Stimulated activated naive CD4-positive, alpha-beta T cell treated with Interleukin-2 at 50 U/mL for 16 hours (primary cell): Measurements from ENCODE around the gene DAB2IP.

Experiments used
- DNase-seq: peaks from one replicate; lab custom pipeline; 2025; lab: John Stamatoyannopoulos, UW

The DAB2IP gene

GRCh38 chr9:121703014-121703734, 51.7 kb downstream of the DAB2IP start:
- no peak for DNase-seq

DNA sequence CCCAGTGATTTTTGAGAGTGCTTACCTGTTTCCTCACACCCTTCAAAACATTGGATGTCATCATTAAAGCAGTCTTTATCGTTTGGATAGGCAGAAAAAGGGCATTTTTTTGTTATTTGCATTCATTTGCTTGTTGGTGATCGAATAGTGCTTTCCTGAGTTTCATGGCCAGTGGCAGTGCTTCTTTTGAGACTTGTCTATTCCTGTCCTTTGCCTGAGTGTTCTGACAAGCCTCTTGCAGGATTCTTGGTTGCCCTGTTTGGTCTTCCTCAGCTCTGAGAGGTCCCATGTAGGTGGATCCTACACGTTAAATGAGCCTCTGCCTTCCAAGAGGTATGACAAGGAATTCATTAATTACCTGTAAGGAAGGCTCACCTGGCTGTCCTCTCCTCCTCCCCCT, 52.8 kb downstream of the DAB2IP start:
- no peak for DNase-seq

DNA sequence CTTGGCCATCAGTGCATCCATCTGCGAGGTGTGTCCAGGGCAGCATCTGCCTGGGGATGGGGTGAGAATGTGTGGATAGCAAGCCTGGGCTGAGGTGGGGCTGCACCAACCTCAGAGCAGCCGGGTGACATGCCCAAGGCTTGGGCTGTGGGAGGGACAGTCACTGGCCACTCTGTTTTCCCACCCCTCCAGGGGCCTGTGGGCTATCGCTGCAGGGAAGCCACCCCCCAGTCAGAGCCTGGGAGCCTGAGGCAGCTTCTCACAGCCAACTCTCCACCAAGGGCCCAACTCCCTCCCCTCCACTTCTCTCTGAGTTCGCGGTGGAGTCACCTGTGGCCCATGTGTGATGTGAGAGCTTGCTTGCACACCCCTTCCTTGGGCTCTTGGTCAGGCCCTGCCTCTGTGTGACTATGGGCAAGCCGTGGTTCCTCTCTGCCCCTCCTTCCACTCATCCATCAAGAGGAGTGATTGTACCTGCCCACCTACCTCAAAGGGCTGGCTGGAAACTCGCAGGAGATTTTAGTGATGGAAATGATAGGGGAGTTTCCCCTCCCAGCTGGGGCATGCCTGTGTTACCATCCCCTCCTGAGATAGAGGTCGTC, 54.8 kb downstream of the DAB2IP start:
- no peak for DNase-seq

DNA sequence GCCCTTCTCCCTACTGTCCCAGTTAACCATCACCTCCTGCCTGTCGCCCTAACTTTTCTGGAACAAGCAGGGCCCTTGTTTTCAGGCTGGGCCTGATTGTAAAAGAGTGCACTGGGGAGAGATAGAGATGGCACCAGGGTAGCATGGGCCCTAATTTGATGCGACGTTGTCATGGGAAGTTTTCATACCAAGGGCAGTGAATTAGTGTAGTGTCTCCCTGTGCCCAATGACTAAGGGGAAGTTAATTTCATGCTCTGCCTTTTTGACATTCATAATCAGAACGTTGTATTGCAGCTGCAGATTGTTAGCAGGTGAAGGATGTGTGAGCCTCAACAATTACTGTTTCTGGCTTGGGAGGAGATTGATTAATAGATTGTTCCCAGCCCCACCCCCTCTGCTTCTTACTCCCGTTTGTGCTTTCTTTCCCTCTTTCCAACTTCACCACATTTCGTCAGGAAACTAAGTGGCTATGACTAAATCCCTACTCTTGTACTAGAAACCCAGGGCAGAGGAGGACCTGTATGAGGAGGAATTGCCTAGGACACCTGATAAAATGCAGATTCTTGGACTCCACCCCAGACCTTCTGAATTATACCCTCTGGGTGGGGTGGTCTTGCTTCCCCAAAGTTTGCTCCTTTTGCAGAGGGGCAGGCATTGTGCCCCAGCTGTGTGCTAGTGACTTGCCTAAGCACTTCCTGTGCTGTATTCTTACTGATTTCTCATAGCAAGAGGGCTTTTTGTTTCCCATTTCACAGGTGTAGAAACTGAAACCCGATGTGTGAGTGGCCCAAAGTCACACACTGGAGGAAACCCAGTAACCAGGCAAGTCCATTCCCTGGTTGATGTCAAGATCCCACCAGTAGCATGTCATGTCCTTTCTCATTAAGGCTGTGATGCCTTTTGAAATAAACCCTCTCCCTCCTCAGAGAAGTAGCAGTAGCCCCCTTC, 56.3 kb downstream of the DAB2IP start:
- no peak for DNase-seq

- no peak for DNase-seq
These were observed 57.5 kb downstream of the DAB2IP start for GRCh38 chr9:121708768-121709488.

DNA sequence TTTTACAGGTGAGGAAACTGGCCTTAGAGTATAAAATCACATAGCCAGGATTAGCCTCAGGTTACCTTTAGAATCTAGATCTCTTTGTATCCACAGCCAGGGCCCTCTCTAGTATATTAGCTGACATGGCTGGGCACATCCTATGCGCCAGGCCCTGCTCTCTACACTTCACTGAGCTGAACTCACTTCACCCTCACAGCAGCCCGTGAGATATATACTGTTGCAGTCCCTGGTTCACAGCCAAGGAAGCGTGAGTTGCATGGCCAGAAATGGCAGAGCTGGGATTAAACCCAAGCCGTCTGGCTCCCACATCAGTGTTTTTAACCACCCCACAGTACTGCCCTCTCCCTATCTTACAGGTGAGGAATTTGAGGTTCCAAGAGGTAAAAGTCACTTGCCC, 58.4 kb downstream of the DAB2IP start:
- DNase-seq = no peak

DNA sequence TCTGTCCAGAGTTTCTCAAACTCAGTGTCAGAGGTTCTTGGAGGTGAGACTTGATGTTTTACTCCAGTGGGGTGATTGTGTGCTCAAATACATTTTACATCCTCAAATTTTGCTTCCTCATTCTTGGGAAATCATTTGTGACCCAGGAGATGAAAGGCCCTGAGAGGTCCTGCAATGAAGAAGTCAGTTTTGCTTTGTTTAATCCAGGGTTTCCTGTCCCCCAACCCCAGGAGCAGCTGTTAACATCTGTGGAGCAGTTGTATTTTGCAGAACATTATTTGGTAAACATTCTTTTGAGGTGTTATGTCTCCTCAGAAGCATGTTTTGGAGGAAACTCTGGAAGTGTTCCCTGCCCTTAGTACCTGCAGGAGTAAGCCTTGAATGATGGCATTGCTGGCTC, 59.8 kb downstream of the DAB2IP start:
- no peak for DNase-seq

GRCh38 chr9:121711797-121712196, 60.4 kb downstream of the DAB2IP start:
- no peak for DNase-seq

DNA sequence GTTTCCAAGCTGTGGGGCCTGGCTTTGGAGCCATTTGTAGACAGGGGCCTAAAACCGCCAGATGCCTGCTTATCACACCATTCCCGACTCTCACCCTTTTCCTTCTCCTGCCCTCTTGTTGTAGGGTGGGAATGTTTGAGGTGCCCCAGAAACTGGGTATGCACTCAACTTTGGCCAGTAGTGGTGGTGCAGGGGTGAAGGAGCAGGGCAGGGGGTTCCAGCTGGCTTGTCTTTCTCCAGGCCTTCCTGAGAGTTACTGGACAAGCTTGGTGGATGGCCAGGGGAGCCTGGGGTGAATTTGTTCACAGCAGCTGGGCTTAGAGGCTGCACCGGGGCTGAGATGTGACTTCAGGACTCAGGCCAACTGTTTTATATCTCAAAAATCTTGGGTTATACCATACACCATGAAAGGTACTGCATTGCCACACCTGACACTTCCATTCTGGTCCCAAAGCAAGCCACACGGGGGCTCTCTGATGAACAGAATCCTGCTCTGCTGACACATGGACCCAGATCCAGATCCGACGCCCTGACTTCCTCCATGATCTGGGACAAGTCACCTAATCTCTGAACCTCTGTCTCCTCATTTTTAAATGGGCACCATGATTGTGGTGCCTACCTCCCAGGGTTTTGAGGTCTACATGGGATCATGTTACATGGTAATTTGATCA, 62.1 kb downstream of the DAB2IP start:
- no peak for DNase-seq

- DNase-seq = no peak
These were observed 62.8 kb downstream of the DAB2IP start for GRCh38 chr9:121714075-121714705.

DNA sequence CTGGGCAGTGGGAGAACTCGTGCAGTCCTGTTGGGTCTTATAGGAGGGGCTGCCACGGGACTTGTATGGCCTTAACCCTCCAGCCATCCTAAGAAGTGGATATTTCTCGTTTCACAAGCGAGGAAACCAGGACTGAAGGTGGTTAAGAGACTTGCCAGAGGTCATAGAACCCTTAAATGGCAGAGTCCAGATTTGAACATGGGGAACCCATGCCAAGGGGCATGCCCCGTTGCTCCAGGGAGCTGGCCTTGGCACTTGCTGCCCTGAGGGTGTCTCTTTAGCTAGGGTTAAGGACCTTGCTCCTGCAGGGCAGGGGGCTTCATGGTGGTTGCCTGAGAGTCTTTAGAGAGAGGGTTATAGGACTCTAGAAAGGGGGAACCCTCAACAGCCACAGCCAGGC, 63.4 kb downstream of the DAB2IP start:
- no peak for DNase-seq

DNA sequence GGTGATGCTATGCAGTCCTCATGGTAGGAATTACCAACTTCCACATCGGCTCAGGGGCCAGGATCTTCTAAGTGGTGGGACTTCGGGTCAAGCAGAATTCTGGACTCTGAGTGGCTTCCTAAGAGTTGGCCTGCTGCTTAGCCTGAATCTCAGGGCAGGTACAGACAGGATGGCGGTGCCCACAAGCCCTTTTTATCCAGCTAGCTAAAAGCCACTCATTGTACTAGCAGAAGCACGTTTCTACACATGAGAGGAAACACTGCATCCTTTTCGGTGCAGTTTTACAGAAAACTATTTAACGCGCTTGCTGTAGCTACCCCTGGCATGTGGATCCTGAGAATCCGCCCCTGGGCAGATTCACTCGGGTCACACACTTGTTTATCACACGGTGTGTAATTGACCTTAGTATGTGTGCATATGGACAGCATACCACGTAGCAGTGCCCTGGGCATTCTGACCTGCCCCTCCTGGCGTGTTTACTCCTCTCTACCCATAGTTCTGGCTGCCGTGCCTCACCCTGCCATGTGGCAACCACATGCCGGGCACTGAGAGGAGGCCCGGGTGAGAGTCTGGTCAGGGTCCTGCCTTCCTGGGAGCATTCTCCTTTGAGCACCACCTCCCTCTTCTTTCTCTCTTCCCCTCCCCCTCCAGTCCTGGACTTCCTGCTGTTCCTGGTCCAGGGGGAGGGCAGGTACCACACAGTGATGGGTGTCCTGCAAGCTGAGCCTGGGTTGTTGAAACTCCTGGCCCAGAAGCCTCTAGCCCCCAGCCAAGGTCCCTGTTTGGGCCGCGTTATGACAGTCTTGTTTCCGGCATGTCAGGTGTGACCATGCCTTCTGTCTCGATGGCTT, 65.9 kb downstream of the DAB2IP start:
- DNase-seq = no peak

- no peak for DNase-seq
These were observed 66.7 kb downstream of the DAB2IP start for GRCh38 chr9:121718084-121718483.

- DNase-seq = no peak
These were observed 67.1 kb downstream of the DAB2IP start for GRCh38 chr9:121718501-121718900.

DNA sequence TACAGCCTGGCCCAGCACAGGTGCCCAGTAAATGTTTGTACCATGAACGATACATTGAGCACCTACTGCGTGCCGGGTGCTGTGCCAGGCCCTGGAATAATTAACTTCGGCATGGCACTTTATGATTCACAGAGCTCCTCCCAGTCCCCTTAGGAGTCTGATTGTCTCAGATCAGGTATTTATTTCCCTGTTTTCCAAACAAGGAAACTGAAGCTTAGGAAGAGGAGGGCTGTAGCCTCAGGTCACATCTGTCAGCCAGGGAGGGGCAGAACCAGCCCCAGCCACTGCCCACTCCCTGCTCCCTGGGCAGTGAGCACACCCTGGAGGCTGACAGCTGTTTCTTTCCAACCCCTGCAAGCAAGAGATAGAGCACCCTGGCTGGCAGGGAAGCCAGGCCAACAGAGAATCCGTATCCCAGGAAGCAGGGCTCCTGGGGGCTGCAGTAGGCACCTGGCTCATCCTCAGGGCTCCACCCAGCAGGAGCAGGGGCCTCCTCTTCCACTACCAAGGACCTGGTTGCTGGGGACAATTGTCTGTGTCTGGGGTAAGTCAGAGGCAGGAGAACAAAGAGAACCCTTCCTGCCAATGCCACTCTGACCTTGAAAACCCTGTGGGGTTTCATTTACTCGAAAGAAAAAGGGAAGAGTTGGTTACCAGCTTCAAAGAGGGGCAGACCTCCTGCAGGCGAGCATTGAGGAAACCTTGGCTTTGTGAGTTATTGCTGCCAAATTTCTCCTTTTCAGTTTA, 69.0 kb downstream of the DAB2IP start:
- no peak for DNase-seq

DNA sequence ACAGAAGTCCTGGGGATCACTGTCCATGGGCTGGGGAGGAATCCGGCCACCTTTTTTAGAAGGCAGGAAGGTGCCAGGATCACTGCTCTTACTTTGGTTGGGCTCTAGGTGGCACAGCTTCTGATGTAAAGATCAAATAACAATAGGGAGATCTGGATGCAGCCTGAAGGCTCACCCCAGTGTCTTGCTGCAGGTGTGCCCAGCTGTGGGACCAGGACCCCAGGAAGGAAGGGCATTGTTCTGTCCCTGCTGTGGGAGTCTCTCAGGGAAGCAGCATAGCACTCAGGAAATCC, 69.6 kb downstream of the DAB2IP start:
- DNase-seq = no peak

GRCh38 chr9:121721770-121722169, 70.3 kb downstream of the DAB2IP start:
- DNase-seq = no peak

DNA sequence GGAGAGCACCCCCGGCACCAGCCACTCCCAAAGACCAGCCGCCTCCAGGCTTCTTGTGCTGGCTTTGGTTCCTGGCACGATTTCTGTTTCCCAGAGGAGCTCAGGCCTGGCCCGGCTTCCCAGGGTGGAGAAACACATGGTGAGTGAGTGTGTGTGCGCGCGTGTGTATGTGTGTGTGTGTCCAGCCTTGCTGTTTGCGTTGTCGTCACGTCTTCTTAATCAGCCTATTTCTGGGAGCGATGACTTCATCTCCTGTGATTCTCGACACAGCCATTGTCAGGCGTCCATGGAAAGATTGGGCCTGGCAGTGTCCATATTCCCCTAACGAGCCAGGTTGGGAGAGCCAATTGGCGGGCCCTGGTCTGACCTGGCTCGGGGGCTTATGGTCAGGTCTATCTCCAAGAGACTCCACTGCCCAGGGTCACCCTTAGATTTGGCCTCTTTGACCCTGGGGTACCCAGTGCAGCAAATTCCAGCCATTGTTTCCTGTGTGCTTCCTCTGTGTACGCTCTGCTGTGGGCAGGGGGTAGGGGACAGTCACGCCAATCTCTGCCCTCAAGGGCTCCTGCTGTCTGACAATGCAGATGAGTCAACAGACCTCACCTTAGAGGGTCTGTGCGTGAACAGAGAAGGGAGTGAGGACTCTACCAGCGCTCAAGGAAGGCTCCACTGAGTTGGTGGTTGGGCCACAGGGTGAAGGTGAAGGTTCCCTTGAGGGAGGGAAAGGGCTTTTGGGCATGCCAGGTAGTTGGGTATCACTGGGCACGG, 73.8 kb downstream of the DAB2IP start:
- DNase-seq = no peak
